ENCODE measurements around the gene OR52N4. TPM values are rescaled to one million over a fixed set of nuclear protein-coding genes. Genes with fewer than 3 reads are reported as not detected.

Gene OR52N4
- total and polyA plus RNA-seq, 9 of the 15 experiments (the other 6 are each of a cell fraction or from before 2014, with no cell fraction given): not detected

DNA sequence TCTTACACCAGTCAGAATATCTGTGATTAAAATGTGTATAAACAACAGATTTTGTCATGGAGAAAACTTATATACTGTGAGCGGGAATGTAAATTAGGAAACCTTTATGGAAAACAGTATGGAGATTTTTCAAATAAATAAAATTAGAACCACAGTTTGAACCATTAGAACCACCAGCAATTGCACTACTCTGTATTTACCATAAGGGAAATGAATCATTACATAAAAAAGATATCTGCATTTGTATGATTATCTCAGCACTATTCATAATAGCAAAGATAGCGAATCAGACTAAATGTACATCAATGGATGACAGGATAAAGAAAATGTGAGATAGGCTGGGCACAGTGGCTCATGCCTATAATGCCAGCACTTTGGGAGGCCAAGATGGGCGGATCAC, 7.4 kb upstream of the OR52N4 start:
- no peak for TF ChIP-seq POLR2AphosphoS2 (IDR thresholded peaks at IDR 0.05; ENCODE audit: low read length)
- TF ChIP-seq DIDO1 (tag; IDR thresholded peaks at IDR 0.05; ENCODE audit: low read depth): no peak
- no peak for TF ChIP-seq ARHGAP35 (IDR thresholded peaks at IDR 0.05; ENCODE audit: partially characterized antibody)
- TF ChIP-seq, protein P1, sequence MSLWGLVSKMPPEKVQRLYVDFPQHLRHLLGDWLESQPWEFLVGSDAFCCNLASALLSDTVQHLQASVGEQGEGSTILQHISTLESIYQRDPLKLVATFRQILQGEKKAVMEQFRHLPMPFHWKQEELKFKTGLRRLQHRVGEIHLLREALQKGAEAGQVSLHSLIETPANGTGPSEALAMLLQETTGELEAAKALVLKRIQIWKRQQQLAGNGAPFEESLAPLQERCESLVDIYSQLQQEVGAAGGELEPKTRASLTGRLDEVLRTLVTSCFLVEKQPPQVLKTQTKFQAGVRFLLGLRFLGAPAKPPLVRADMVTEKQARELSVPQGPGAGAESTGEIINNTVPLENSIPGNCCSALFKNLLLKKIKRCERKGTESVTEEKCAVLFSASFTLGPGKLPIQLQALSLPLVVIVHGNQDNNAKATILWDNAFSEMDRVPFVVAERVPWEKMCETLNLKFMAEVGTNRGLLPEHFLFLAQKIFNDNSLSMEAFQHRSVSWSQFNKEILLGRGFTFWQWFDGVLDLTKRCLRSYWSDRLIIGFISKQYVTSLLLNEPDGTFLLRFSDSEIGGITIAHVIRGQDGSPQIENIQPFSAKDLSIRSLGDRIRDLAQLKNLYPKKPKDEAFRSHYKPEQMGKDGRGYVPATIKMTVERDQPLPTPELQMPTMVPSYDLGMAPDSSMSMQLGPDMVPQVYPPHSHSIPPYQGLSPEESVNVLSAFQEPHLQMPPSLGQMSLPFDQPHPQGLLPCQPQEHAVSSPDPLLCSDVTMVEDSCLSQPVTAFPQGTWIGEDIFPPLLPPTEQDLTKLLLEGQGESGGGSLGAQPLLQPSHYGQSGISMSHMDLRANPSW (CRISPR knock-in tag; IDR thresholded peaks at IDR 0.05): no peak
- no peak for TF ChIP-seq SMAD1 (IDR thresholded peaks at IDR 0.05; ENCODE audit: low read depth, low read length, partially characterized antibody)
- TF ChIP-seq ZBTB7A (IDR thresholded peaks at IDR 0.05; ENCODE audit: borderline replicate concordance, control insufficient read depth, low read depth, low read length): no peak
- no peak for TF ChIP-seq ZBTB12 (CRISPR knock-in tag; IDR thresholded peaks at IDR 0.05)
- TF ChIP-seq KLF6 (CRISPR knock-in tag; IDR thresholded peaks at IDR 0.05; ENCODE audit: borderline replicate concordance): no peak
- no peak for TF ChIP-seq CREB1 (IDR thresholded peaks at IDR 0.05)
- TF ChIP-seq CREB1 (CRISPR knock-in tag; IDR thresholded peaks at IDR 0.05): no peak
- TF ChIP-seq MECOM (CRISPR knock-in tag; IDR thresholded peaks at IDR 0.05): no peak
- TF ChIP-seq NCOA4 (IDR thresholded peaks at IDR 0.05; ENCODE audit: partially characterized antibody): no peak
- no peaks in the 10 kb centered on the region for H3K27me3 ChIP-seq (ENCODE audit: control insufficient read depth in 2 of 2, insufficient read depth in 2 of 2, low read length in 2 of 2)
- no peak for ATAC-seq
- no peak for FAIRE-seq
- intact Hi-C loops (cut with micrococcal nuclease) (no loop called here), in situ Hi-C loops (cut with MboI) (no loop called here)
- H3K4me1 ChIP-seq (replicated peaks in 1 of 2; ENCODE audit: control insufficient read depth in 2 of 2, insufficient read depth in 2 of 2, low read length in 2 of 2): no peaks in the 10 kb centered on the region
- ChIA-PET POLR2A (no interaction called here), CTCF (ENCODE audit: low intra/inter-chr PET ratio) (no interaction called here)
- H3K9me3 ChIP-seq (replicated peaks; ENCODE audit: control insufficient read depth, insufficient read depth, low read depth, low read length): 0 out of 2 replicates have a peak, but pooled peaks cover under 1% of the 10 kb centered on the region
- H3K9me1 ChIP-seq (ENCODE audit: control insufficient read depth, insufficient read depth, low read length): no peaks in the 10 kb centered on the region
- no TSS peak for BruUV-seq (replicated peaks)
- H2AFZ ChIP-seq (ENCODE audit: low read depth, low read length): no peak overlapping the region
- no peak overlapping the region for H3K4me3 ChIP-seq
- no peaks in the 10 kb centered on the region for H3K79me2 ChIP-seq (ENCODE audit: control insufficient read depth, insufficient read depth, low read length)
- H3K36me3 ChIP-seq (ENCODE audit: control insufficient read depth, insufficient read depth, low read length): no peaks in the 10 kb centered on the region
- no peak for DNase-seq (ENCODE audit: extremely low read depth in 1 of 4, low spot score in 3 of 4)
- 0% methylated on average over 3 of the region's 3 CpGs for WGBS (ENCODE audit: insufficient coverage, low coverage, missing lambda C conversion rate)
- H4K20me1 ChIP-seq (replicated peaks; ENCODE audit: control insufficient read depth, insufficient read depth, low read length): no peaks in the 10 kb centered on the region
- no peak overlapping the region for H3K4me2 ChIP-seq (ENCODE audit: insufficient read depth, low read length)
- no peak overlapping the region for H3K9ac ChIP-seq (ENCODE audit: insufficient read depth in 1 of 2, low read depth in 2 of 2, low read length in 2 of 2)
- no peak overlapping the region for H3K27ac ChIP-seq (ENCODE audit: extremely low read depth, low read depth, low read length)
